A549 (cell line): Measurements from ENCODE around the gene MRPL33. TPM values are rescaled to one million over a fixed set of nuclear protein-coding genes. Genes with fewer than 3 reads are reported as not detected.
A peak's percentile ranks its signal among the peaks of the same experiment; 100 is the strongest.

Experiments
- ATAC-seq, 2 experiments: fragments of 200-7000 bp in 1 of 2; fragments of >200 bp in 1 of 2; cut with Nextera tagmentation in 1 of 2; cut with Tn5 transposase in 1 of 2; 3 replicates each; pipeline versions ENCODE4 v1.8.0 to v1.9.1; 2018 to 2020; ENCODE audit warnings: mild to moderate bottlenecking in 1 of 2, moderate library complexity in 1 of 2
- CTCF ChIA-PET: fragments of 300-600 bp; sonication (Branson Sonifier 250); formaldehyde crosslinking; extraction: SDS; loops from one replicate; lab custom pipeline; 2021; ENCODE audit warnings: antibody characterized with exemption, inconsistent platforms; lab: Yijun Ruan, JAX
- POLR2A ChIA-PET: fragments of 350-600 bp; formaldehyde crosslinking; extraction: SDS; loops from one replicate; lab custom pipeline; 2021; ENCODE audit warnings: antibody characterized with exemption, inconsistent platforms; lab: Yijun Ruan, JAX
- DNase-seq, 2 experiments: peaks; one replicate each; pipeline versions ENCODE4 v3.0.0 to v3.0.0-alpha.2; 2011 to 2016; ENCODE audit warnings: low read depth in 1 of 2, low spot score in 1 of 2
- FAIRE-seq: peaks from 2 replicates; lab custom pipeline; 2011; peaks lifted over from hg19 to GRCh38; lab: Jason Lieb, UNC
- H3K27ac ChIP-seq, 2 experiments: fragments of >200 bp; sonication (Bioruptor Twin); formaldehyde crosslinking; 3 replicates each; pipeline ENCODE4 v1.5.1; 2016 to 2017
- H3K4me1 ChIP-seq: fragments of >200 bp; sonication (Bioruptor Twin); formaldehyde crosslinking; 3 replicates; pipeline ENCODE4 v1.6.1; 2016
- H3K4me2 ChIP-seq: fragments of >200 bp; sonication (Bioruptor Twin); formaldehyde crosslinking; 3 replicates; pipeline ENCODE4 v1.6.1; 2016
- H3K4me3 ChIP-seq: fragments of >200 bp; sonication (Bioruptor Twin); formaldehyde crosslinking; 3 replicates; pipeline ENCODE4 v1.5.1; 2016
- H3K9me3 ChIP-seq: fragments of >200 bp; sonication (Bioruptor Twin); formaldehyde crosslinking; 3 replicates; pipeline ENCODE4 v1.6.1; 2016
- CBX2 ChIP-seq: fragments of 200-600 bp; sonication (generic); IDR thresholded peaks from 2 replicates; pipeline ENCODE4 v1.6.1; 2016; ENCODE audit warnings: low read depth, mild to moderate bottlenecking, borderline replicate concordance
- CBX8 ChIP-seq: fragments of 200-600 bp; sonication (generic); IDR thresholded peaks from 2 replicates; pipeline ENCODE4 v1.6.1; 2016
- CEBPB ChIP-seq, 2 experiments: fragments of >200 bp in 1 of 2; sonication (Bioruptor Twin) in 1 of 2; formaldehyde crosslinking in 1 of 2; IDR thresholded peaks; 2 replicates each; pipeline ENCODE4 v1.6.1; 2012 to 2016
- CHD2 ChIP-seq: fragments of 150-350 bp; IDR thresholded peaks from 2 replicates; pipeline ENCODE4 v1.6.1; 2014; ENCODE audit warnings: low read length; ENCODE audit not compliant: partially characterized antibody
- ESRRA ChIP-seq: fragments of 150-350 bp; IDR thresholded peaks from 2 replicates; pipeline ENCODE4 v1.6.1; 2014; ENCODE audit warnings: mild to moderate bottlenecking, low read length, borderline replicate concordance
- FOSB ChIP-seq: fragments of 250-450 bp; sonication (Bioruptor Pico); IDR thresholded peaks from 2 replicates; pipeline ENCODE4 v1.5.0; 2020; ENCODE audit warnings: mild to moderate bottlenecking, moderate library complexity
- HDAC2 ChIP-seq: fragments of 200-600 bp; sonication (generic); IDR thresholded peaks from 2 replicates; pipeline ENCODE4 v1.6.1; 2016
- HOXB13 ChIP-seq: fragments of 250-450 bp; sonication (Bioruptor Pico); IDR thresholded peaks from 2 replicates; pipeline ENCODE4 v1.5.0; 2020; ENCODE audit warnings: low read depth, mild to moderate bottlenecking, moderate library complexity
- JUNB ChIP-seq: fragments of >200 bp; sonication (Bioruptor Twin); formaldehyde crosslinking; IDR thresholded peaks from 2 replicates; pipeline ENCODE4 v1.6.1; 2016
- KDM5A ChIP-seq: fragments of 200-600 bp; sonication (generic); IDR thresholded peaks from 2 replicates; pipeline ENCODE4 v1.6.1; 2016; ENCODE audit warnings: antibody characterized with exemption, mild to moderate bottlenecking
- MAFK ChIP-seq: fragments of 450-650 bp; IDR thresholded peaks from 2 replicates; pipeline ENCODE4 v1.6.1; 2014; ENCODE audit not compliant: partially characterized antibody
- MYC ChIP-seq: IDR thresholded peaks from 2 replicates; pipeline ENCODE4 v1.6.1; 2012; ENCODE audit warnings: mild to moderate bottlenecking, inconsistent platforms, low read length, improper control_type of control experiment, borderline replicate concordance
- NFE2L2 ChIP-seq: fragments of 150-350 bp; conservative IDR thresholded peaks from 2 replicates; pipeline ENCODE4 v1.6.1; 2014; ENCODE audit warnings: low read length
- NR3C1 ChIP-seq: fragments of >200 bp; sonication (Bioruptor Twin); formaldehyde crosslinking; IDR thresholded peaks from 3 replicates; pipeline ENCODE4 v1.6.1; 2017
- RARB ChIP-seq: fragments of 250-450 bp; sonication (Bioruptor Pico); IDR thresholded peaks from 2 replicates; pipeline ENCODE4 v1.8.0; 2021; ENCODE audit warnings: mild to moderate bottlenecking, moderate library complexity
- RCOR1 ChIP-seq: fragments of 150-350 bp; IDR thresholded peaks from 2 replicates; pipeline ENCODE4 v1.6.1; 2014; ENCODE audit warnings: antibody characterized with exemption, low read length, low read depth
- ZC3H11A ChIP-seq: fragments of 450-650 bp; IDR thresholded peaks from 2 replicates; pipeline ENCODE4 v1.6.1; 2014; ENCODE audit warnings: antibody characterized with exemption, mild to moderate bottlenecking
- ZFP36 ChIP-seq: fragments of 450-650 bp; IDR thresholded peaks from 2 replicates; pipeline ENCODE4 v1.6.1; 2014; ENCODE audit warnings: borderline replicate concordance; ENCODE audit not compliant: partially characterized antibody
- ZNF302 ChIP-seq: fragments of 250-450 bp; sonication (Bioruptor Pico); IDR thresholded peaks from 2 replicates; pipeline ENCODE4 v1.9.0; 2021; ENCODE audit warnings: inconsistent platforms, mild to moderate bottlenecking, moderate library complexity
- WGBS: methylation state at CpG from one replicate; pipeline ENCODE4 v1.1.6; 2017; ENCODE audit errors: missing lambda C conversion rate; 5-methylcytosine and 5-hydroxymethylcytosine counted together
- polyA plus RNA-seq, 4 experiments: library from polyadenylated mRNA; depleted of rRNA in 3 of 4; stranded (reverse); fragments of >200 nt; fragmentation: RNase III in 1 of 4; extraction: RNeasy Plus Mini Kit Qiagen cat#74134 plus additional on column Dnase treatment in 1 of 4; gene quantifications; 2 replicates in 3 of 4; 3 replicates in 1 of 4; pipeline ENCODE4 v1.2.3, GENCODE V29; 2011 to 2017
- TF ChIP-seq, protein P1 (sequence below): fragments of 250-450 bp; sonication (Bioruptor Pico); IDR thresholded peaks from 2 replicates; pipeline ENCODE4 v1.5.0; 2021; ENCODE audit warnings: mild to moderate bottlenecking, moderate library complexity, borderline replicate concordance
- TF ChIP-seq, protein P2 (sequence below): fragments of >200 bp; sonication (Bioruptor Twin); formaldehyde crosslinking; IDR thresholded peaks from 2 replicates; pipeline ENCODE4 v1.6.1; 2016
- TF ChIP-seq, protein P3 (sequence below): IDR thresholded peaks from 2 replicates; pipeline ENCODE4 v1.6.1; 2012
- TF ChIP-seq, protein P4 (sequence below): IDR thresholded peaks from 2 replicates; pipeline ENCODE4 v1.6.1; 2012
- TF ChIP-seq, protein P5 (sequence below): fragments of 200-600 bp; sonication (generic); IDR thresholded peaks from 2 replicates; pipeline ENCODE4 v1.6.1; 2016; ENCODE audit warnings: antibody characterized with exemption, mild to moderate bottlenecking, moderate library complexity

The MRPL33 gene
- polyA plus RNA-seq, 2 of the 4 experiments (the other 2 are of a cell fraction): 287 to 497 TPM

DNA sequence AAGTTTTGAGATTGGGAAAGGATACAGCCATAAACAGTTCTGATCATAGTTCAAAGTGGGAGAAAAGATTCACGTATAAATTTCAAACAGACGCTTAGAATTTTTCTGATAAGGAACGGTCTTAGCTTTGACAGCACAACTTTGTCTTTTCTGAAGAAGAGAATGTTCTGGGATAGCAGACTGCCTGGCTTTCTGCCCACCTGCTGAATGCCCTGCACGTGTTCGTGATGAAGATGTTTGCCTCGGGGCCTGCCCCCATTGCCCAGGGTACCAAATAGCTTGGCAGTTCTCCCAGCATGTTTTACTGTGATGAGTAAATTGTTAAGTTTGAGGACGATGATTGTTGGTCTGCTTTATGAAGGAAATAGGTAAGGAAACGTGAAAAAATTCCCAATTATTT is 4.6 kb downstream of the MRPL33 start:
- H3K9me3 ChIP-seq: no peaks in the 10 kb centered on the region
- peaks cover 32% of the 10 kb centered on the region for H3K4me1 ChIP-seq
- TF ChIP-seq, protein P1, sequence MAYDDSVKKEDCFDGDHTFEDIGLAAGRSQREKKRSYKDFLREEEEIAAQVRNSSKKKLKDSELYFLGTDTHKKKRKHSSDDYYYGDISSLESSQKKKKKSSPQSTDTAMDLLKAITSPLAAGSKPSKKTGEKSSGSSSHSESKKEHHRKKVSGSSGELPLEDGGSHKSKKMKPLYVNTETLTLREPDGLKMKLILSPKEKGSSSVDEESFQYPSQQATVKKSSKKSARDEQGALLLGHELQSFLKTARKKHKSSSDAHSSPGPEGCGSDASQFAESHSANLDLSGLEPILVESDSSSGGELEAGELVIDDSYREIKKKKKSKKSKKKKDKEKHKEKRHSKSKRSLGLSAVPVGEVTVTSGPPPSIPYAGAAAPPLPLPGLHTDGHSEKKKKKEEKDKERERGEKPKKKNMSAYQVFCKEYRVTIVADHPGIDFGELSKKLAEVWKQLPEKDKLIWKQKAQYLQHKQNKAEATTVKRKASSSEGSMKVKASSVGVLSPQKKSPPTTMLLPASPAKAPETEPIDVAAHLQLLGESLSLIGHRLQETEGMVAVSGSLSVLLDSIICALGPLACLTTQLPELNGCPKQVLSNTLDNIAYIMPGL (CRISPR knock-in tag): no peak
- no peak for TF ChIP-seq CHD2
- TF ChIP-seq, protein P2, sequence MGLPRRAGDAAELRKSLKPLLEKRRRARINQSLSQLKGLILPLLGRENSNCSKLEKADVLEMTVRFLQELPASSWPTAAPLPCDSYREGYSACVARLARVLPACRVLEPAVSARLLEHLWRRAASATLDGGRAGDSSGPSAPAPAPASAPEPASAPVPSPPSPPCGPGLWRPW: no peak
- TF ChIP-seq, all 56 proteins: peak for 0
- DNase-seq (no peak), FAIRE-seq (no peak), ATAC-seq (no peak)
- 72% methylated on average over 8 of the region's 8 CpGs for WGBS
- Histone ChIP-seq H3K27ac (peak overlapping the region in 1 of 2 experiments; percentile 25; a peak in 2 of 6 replicates), H3K4me2 (peak overlapping the region; percentile 1; the same call in 1 of the 3 replicates), H3K4me3 (no peak overlapping the region)
- ChIA-PET CTCF (interaction anchor here (0.6 to 1.2 kb wide), 4 partner anchors 12 to 73 kb away, joined by 3 to 6 read pairs (median 4); no protein-coding TSS in a partner anchor), POLR2A (no interaction called here)

DNA sequence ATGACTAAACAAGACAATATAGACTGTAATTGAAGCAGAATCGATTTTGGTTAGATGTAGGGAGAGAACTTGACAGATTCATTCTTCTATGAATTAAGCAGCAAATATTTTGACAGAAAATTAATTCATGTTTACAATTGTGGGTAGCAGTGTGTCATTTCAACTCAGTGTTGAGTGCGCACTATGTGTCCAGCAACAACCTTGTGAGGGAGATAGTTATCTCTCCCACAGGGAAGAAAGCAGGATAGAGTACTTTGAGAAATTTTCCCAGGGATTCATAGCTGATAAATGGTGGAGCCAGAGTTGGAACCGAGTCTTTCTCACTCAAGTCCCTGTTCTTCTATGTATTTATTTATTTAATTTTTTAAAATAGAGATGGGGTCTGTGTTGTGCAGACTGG is 5.2 kb downstream of the MRPL33 start:
- no peak for ATAC-seq
- WGBS: 83% methylated on average over 3 of the region's 3 CpGs
- H3K27ac ChIP-seq: peak overlapping the region in 1 of 2 experiments; percentile 2; a peak in 1 of 6 replicates
- H3K9me3 ChIP-seq: no peaks in the 10 kb centered on the region
- no peak for DNase-seq
- ChIA-PET CTCF (interaction anchor here (0.6 to 1.2 kb wide), 5 partner anchors 12 to 659 kb away, joined by 3 to 6 read pairs (median 3); no protein-coding TSS in a partner anchor), POLR2A (no interaction called here)
- no peak for FAIRE-seq
- TF ChIP-seq CBX2 (no peak), NR3C1 (no peak), ZNF302 (no peak), JUNB (no peak), MYC (no peak), ZFP36 (no peak), MAFK (no peak), HDAC2 (no peak), ESRRA (no peak), HOXB13 (CRISPR knock-in tag) (no peak), NFE2L2 (no peak), CHD2 (no peak), RCOR1 (no peak)
- TF ChIP-seq, protein P3, sequence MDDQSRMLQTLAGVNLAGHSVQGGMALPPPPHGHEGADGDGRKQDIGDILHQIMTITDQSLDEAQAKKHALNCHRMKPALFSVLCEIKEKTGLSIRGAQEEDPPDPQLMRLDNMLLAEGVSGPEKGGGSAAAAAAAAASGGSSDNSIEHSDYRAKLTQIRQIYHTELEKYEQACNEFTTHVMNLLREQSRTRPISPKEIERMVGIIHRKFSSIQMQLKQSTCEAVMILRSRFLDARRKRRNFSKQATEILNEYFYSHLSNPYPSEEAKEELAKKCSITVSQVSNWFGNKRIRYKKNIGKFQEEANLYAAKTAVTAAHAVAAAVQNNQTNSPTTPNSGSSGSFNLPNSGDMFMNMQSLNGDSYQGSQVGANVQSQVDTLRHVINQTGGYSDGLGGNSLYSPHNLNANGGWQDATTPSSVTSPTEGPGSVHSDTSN: no peak
- TF ChIP-seq, protein P4, sequence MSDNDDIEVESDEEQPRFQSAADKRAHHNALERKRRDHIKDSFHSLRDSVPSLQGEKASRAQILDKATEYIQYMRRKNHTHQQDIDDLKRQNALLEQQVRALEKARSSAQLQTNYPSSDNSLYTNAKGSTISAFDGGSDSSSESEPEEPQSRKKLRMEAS: no peak
- H3K4me3 ChIP-seq: no peak overlapping the region
- peak overlapping the region; percentile 1; the same call in 1 of the 3 replicates for H3K4me2 ChIP-seq
- peaks cover 32% of the 10 kb centered on the region for H3K4me1 ChIP-seq

DNA sequence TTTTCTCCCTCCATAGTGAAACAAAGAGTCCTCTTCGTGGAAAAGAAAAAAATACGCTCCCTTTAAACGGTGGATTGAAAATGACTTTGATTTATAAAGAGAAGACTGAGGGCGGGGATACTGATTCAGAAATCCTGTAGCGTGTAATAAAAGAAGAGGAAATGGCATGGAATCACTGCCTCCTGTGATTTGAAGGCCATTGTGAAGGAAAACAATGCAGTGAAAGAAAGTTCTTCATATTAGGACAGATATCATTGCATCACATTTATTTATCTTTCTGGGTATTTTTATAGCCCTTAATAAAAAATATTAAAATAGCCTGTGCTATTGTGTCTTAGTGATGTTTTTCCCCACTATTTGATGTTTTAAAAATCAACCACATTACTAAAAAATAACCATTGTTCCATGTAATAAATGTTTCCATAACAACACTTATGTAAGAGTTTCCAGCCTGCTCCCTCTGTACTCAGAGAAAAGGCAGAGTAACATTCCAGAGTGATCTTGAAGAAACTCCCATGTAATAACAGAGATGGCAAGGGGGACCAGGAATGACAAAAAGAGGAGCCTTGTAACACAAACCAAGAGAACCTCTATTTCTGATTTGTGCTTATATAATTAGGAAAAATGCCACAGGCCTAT is 8.0 kb downstream of the MRPL33 start:
- 91% methylated on average over 5 of the region's 5 CpGs for WGBS
- Histone ChIP-seq H3K27ac (no peak overlapping the region), H3K4me1 (peaks cover 15% of the 10 kb centered on the region; the same call in 2 of the 3 replicates), H3K4me3 (no peak overlapping the region), H3K9me3 (no peaks in the 10 kb centered on the region), H3K4me2 (no peak overlapping the region)
- ChIA-PET CTCF (interaction anchor here (1.2 kb wide), 1 partner anchor 75 kb away, joined by 4 read pairs; no protein-coding TSS in a partner anchor), POLR2A (interaction anchor here (1.1 kb wide), 1 partner anchor 8 kb away, joined by 3 read pairs; the partner anchor contains the start of gene MRPL33)
- ATAC-seq (no peak), DNase-seq (no peak), FAIRE-seq (no peak)
- TF ChIP-seq, protein P5, sequence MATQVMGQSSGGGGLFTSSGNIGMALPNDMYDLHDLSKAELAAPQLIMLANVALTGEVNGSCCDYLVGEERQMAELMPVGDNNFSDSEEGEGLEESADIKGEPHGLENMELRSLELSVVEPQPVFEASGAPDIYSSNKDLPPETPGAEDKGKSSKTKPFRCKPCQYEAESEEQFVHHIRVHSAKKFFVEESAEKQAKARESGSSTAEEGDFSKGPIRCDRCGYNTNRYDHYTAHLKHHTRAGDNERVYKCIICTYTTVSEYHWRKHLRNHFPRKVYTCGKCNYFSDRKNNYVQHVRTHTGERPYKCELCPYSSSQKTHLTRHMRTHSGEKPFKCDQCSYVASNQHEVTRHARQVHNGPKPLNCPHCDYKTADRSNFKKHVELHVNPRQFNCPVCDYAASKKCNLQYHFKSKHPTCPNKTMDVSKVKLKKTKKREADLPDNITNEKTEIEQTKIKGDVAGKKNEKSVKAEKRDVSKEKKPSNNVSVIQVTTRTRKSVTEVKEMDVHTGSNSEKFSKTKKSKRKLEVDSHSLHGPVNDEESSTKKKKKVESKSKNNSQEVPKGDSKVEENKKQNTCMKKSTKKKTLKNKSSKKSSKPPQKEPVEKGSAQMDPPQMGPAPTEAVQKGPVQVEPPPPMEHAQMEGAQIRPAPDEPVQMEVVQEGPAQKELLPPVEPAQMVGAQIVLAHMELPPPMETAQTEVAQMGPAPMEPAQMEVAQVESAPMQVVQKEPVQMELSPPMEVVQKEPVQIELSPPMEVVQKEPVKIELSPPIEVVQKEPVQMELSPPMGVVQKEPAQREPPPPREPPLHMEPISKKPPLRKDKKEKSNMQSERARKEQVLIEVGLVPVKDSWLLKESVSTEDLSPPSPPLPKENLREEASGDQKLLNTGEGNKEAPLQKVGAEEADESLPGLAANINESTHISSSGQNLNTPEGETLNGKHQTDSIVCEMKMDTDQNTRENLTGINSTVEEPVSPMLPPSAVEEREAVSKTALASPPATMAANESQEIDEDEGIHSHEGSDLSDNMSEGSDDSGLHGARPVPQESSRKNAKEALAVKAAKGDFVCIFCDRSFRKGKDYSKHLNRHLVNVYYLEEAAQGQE: no peak
- TF ChIP-seq, protein P3: no peak
- TF ChIP-seq ZNF302: no peak
- no peak for TF ChIP-seq JUNB
- no peak for TF ChIP-seq ZC3H11A
- no peak for TF ChIP-seq NR3C1
- no peak for TF ChIP-seq CBX8
- TF ChIP-seq FOSB (CRISPR knock-in tag): no peak
- TF ChIP-seq KDM5A: no peak
- no peak for TF ChIP-seq RARB (CRISPR knock-in tag)
- TF ChIP-seq CEBPB (IDR thresholded peaks at IDR 0.05): no peak
